K562 (cell line): ENCODE measurements around the gene MTERF4. TPM values are rescaled to one million over a fixed set of nuclear protein-coding genes. Genes with fewer than 3 reads are reported as not detected.

ENCODE experiments used
- CREB3L1 ChIP-seq: fragments of 450-650 bp; IDR thresholded peaks from 2 replicates; pipeline ENCODE4 v1.6.1; 2014; ENCODE audit warnings: low read depth, mild to moderate bottlenecking, moderate library complexity, borderline replicate concordance
- REST ChIP-seq, 2 experiments: fragments of 450-650 bp; formaldehyde crosslinking in 1 of 2; IDR thresholded peaks; 2 replicates each; pipeline versions ENCODE4 v1.4.0 to v1.6.1; 2014 to 2020; ENCODE audit warnings: mild to moderate bottlenecking in 2 of 2, borderline replicate concordance in 1 of 2, low read depth in 1 of 2
- ZNF311 ChIP-seq: fragments of 250-450 bp; sonication (Bioruptor Pico); IDR thresholded peaks from 2 replicates; pipeline ENCODE4 v1.4.0; 2020; ENCODE audit warnings: mild to moderate bottlenecking, moderate library complexity
- polyA plus RNA-seq, 8 experiments: library from polyadenylated mRNA; depleted of rRNA in 4 of 8; stranded (reverse) in 5 of 8; unstranded in 3 of 8; fragments of >200 nt; fragmentation: Nextera tagmentation in 2 of 8; fragmentation: Illumina TruSeq in 1 of 8; extraction: Ambion mirVana in 2 of 8; extraction: Trizol in 1 of 8; gene quantifications; 2 replicates each; pipeline versions ENCODE4 v1.2.1 to v1.2.3, GENCODE V29; 2011 to 2014; ENCODE audit warnings: inconsistent platforms in 1 of 8, missing spikeins in 1 of 8
- total RNA-seq, 7 experiments: library from RNA; depleted of rRNA in 6 of 7; stranded (reverse); fragments of >200 nt in 6 of 7; fragmentation: Illumina TruSeq in 2 of 7; extraction: Trizol in 2 of 7; gene quantifications; 2 replicates each; pipeline versions ENCODE4 v1.2.1 to v1.2.3, GENCODE V29; 2011 to 2021; ENCODE audit warnings: low replicate concordance in 1 of 7

The MTERF4 gene
- total and polyA plus RNA-seq, 9 of the 15 experiments (the other 6 are each of a cell fraction or from before 2014, with no cell fraction given): 15.3 to 29.6 (median 21.2) TPM

DNA sequence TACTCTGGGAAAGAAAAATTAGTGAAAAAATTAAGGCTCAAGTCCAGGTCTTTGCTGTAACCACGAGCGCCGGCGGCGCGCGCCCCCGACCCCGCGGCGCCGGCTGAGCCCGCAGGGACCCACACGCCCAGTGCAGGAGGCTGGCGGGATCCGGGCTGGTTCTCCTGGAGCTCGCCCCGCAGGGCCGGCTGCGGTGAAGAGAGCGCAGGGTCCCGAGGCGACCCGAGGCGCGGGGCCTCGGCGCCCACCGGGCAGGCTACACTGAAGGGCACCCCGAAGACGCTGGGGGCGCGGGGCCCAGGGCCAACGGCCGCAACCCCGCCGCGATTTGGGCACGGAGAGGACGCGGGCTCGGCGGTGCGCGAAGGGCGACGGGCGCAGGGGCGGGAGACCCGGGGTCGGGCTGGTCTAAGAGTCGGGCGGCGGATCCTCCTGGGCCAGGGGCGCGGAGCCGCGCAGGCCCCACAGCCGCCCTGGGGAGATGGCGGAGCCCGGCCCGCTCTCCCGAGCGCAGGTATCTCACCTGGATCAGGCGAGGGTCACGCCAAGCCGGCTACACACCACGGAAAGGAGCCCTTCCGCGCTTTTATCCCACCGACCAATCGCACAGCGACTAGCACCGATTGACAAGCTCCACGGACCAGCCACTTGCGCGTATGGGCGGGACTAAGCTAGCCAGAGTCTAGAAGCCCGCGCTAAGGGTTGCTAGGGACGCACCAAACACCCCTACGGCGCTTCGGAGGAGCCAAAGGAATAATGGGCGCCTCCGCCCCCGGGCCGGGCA is 47.0 kb upstream of the MTERF4 start, which contains the start of gene PASK (continued):
- TF ChIP-seq ZNF311 (CRISPR knock-in tag) (no peak), REST (IDR thresholded peaks at IDR 0.05; ENCODE audit: borderline replicate concordance) (peak; percentile 42), REST (CRISPR knock-in tag; IDR thresholded peaks at IDR 0.05; ENCODE audit: low read depth) (no peak), CREB3L1 (no peak)
